Psoas muscle (tissue), 8 donors: Measurements from ENCODE around the gene MROH8. TPM values are rescaled to one million over a fixed set of nuclear protein-coding genes. Genes with fewer than 3 reads are reported as not detected.

Experiments used
- ATAC-seq, 4 donors: fragments of 200-7000 bp; cut with Tn5 transposase; one replicate each; pipeline ENCODE4 v1.9.1; 2020; ENCODE audit warnings: moderate library complexity in 3 of 4, mild to moderate bottlenecking in 2 of 4
- DNase-seq, 2 donors: peaks; one replicate each; pipeline ENCODE4 v3.0.0-alpha.2; 2020
- H3K27ac ChIP-seq: fragments of 200-600 bp; one replicate; pipeline ENCODE4 v1.8.0; 2022
- H3K27me3 ChIP-seq, 3 donors: fragments of 200-600 bp in 1 of 3; one replicate each; pipeline versions ENCODE4 v1.6.1 to v1.8.0; 2013 to 2022; ENCODE audit warnings: low read length in 2 of 3, mild to moderate bottlenecking in 2 of 3, moderate library complexity in 1 of 3; ENCODE audit not compliant: insufficient read depth in 3 of 3
- H3K36me3 ChIP-seq, 2 donors: fragments of 200-600 bp in 1 of 2; one replicate each; pipeline versions ENCODE4 v1.6.1 to v1.8.0; 2013 to 2022; ENCODE audit warnings: low read depth in 1 of 2, mild to moderate bottlenecking in 1 of 2, moderate library complexity in 1 of 2; ENCODE audit not compliant: insufficient read depth in 1 of 2
- H3K4me1 ChIP-seq: fragments of 200-600 bp; one replicate; pipeline ENCODE4 v1.8.0; 2022
- H3K4me3 ChIP-seq: fragments of 200-600 bp; one replicate; pipeline ENCODE4 v1.8.0; 2022; ENCODE audit warnings: mild to moderate bottlenecking
- H3K9me3 ChIP-seq: fragments of 200-600 bp; one replicate; pipeline ENCODE4 v1.8.0; 2022
- WGBS, 3 donors: extraction: QIAGEN DNeasy Blood & Tissue Kit; methylation state at CpG; one replicate each; pipeline versions ENCODE4 v1.1.6 to v1.1.7; 2013; 5-methylcytosine and 5-hydroxymethylcytosine counted together
- intact Hi-C, 2 donors: fragments of 100-400 bp; cut with DNase I; formaldehyde crosslinking; loops; one replicate each; pipeline versions ENCODE4 v1.11.0 to v1.14.2; 2022
- polyA plus RNA-seq, 3 donors: library from polyadenylated mRNA; stranded (reverse); fragments of 200-250 nt; gene quantifications; one replicate each; pipeline ENCODE4 v1.2.3, GENCODE V29; 2013
- total RNA-seq, 4 donors: library from RNA; stranded (reverse); fragmentation: NEBNext Ultra II Directional in 2 of 4; extraction: Animal tissue kit (Norgen Biotek cat#: 25700) in 2 of 4; gene quantifications; one replicate each; pipeline versions ENCODE4 v1.2.1 to v1.2.4, GENCODE V29; 2021 to 2023
- TF ChIP-seq, protein P1 (sequence below): fragments of 200-600 bp; IDR thresholded peaks from one replicate; pipeline ENCODE4 v1.8.0; 2022; ENCODE audit warnings: antibody characterized with exemption
- donor health status: healthy with polysubstance abuse.
- donor health status: DM: no; HTN: no; CAD: no; lungs with moderate emphysema.
- donor health status: Bipolar disorder and iron deficiency.
- donor health status: healthy.
- donor health status: DM: yes; HTN: yes; CAD: no.
- donor health status: DM: no; HTN: no; CAD: no.
- donor health status: DM: no; HTN: no; CAD: no.
- donor health status: DM: yes; HTN: yes; CAD: no.

Gene MROH8
- total and polyA plus RNA-seq, 7 donors: 0.99 to 5.5 (median 4.1) TPM

DNA sequence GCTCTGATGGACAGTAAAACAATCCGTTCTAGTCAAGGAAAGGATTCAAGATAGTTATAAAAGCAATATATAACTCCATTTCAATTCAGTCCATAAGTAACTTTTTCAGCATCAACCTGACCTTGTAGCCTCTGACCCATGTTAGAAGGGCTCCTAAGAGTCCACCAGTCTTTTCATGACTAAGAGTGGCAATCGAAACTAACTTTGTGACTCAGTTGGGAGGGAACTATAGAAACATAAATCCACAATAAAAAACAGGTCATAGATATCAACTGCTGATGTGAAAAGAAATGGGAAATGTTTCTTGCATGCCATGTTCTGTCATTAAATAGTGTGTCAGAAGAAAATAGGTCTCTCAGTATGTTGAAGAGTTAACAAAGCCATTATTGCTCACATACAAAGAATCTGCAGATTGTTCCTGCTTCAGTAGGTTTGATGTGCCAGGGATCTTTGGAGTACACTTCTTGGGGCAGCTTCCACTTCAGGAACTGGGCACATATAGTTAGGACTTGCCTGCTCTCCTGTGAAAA, 67.4 kb downstream of the MROH8 start:
- Histone ChIP-seq H3K9me3 (no peaks in the 10 kb centered on the region), H3K36me3 (peaks cover 0 to 10% of the 10 kb centered on the region in 2 donors), H3K27me3 (no peaks in the 10 kb centered on the region), H3K4me1 (no peaks in the 10 kb centered on the region), H3K27ac (no peak overlapping the region), H3K4me3 (no peak overlapping the region)
- DNase-seq (no peak), ATAC-seq (no peak)
- intact Hi-C loops: no loop called here
- WGBS, 3 donors: 92 to 93% (median 92%) methylated on average over 2 of the region's 2 CpGs
- TF ChIP-seq, protein P1, sequence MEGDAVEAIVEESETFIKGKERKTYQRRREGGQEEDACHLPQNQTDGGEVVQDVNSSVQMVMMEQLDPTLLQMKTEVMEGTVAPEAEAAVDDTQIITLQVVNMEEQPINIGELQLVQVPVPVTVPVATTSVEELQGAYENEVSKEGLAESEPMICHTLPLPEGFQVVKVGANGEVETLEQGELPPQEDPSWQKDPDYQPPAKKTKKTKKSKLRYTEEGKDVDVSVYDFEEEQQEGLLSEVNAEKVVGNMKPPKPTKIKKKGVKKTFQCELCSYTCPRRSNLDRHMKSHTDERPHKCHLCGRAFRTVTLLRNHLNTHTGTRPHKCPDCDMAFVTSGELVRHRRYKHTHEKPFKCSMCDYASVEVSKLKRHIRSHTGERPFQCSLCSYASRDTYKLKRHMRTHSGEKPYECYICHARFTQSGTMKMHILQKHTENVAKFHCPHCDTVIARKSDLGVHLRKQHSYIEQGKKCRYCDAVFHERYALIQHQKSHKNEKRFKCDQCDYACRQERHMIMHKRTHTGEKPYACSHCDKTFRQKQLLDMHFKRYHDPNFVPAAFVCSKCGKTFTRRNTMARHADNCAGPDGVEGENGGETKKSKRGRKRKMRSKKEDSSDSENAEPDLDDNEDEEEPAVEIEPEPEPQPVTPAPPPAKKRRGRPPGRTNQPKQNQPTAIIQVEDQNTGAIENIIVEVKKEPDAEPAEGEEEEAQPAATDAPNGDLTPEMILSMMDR: no peak

DNA sequence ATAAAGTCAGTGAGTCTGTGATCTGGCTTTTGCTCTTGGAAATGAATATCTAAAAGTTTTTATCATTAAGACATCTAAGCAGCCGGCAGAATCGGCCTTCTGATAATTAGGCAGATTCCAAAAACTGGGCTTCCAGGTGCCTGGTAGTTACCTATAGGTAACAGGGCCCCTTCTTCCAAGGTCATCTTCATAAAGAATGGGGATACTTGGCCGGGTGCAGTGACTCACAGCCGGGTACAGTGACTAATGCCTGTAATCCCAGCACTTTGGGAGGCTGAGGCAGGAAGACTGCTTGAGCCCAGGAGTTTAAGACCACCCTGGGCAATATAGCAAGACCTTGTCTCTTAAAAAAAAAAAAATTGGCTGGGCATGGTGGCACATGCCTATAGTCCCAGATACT, 70.7 kb downstream of the MROH8 start:
- Histone ChIP-seq H3K9me3 (no peaks in the 10 kb centered on the region), H3K27ac (no peak overlapping the region), H3K27me3 (no peaks in the 10 kb centered on the region), H3K4me3 (no peak overlapping the region), H3K4me1 (no peaks in the 10 kb centered on the region), H3K36me3 (peaks cover 0 to 10% of the 10 kb centered on the region in 2 donors)
- no peak for ATAC-seq
- intact Hi-C loops: no loop called here
- no peak for DNase-seq
- 88 to 93% (median 92%) methylated on average over 4 of the region's 4 CpGs for WGBS, 3 donors
- TF ChIP-seq, protein P1: no peak

DNA sequence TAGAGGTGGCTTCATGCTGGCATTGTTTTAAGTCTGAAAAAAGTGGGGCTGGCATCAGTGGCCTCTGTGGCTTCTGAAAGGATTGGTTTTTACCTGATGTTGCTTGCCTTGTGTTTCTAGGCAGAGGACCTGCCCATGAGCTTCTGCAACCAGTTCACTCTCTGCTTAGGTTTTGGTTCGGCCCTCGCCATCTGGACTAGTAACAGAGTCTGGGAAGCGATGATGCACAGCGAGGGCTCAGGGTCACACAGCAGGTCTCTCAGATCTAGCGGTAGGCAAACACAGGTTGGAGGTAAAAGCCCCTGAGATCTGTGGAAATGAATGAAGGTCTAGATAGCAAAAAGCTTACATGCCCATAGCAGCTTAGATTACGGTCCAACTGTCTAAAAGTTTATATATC, 76.8 kb downstream of the MROH8 start:
- no peak overlapping the region for H3K4me3 ChIP-seq
- H3K9me3 ChIP-seq: no peaks in the 10 kb centered on the region
- no peaks in the 10 kb centered on the region for H3K27me3 ChIP-seq
- DNase-seq (no peak), ATAC-seq (no peak)
- intact Hi-C loops: no loop called here
- H3K4me1 ChIP-seq: no peaks in the 10 kb centered on the region
- no peaks in the 10 kb centered on the region for H3K36me3 ChIP-seq
- no peak overlapping the region for H3K27ac ChIP-seq
- TF ChIP-seq, protein P1: no peak
- WGBS, 3 donors: 92 to 96% (median 93%) methylated on average over 6 of the region's 6 CpGs

DNA sequence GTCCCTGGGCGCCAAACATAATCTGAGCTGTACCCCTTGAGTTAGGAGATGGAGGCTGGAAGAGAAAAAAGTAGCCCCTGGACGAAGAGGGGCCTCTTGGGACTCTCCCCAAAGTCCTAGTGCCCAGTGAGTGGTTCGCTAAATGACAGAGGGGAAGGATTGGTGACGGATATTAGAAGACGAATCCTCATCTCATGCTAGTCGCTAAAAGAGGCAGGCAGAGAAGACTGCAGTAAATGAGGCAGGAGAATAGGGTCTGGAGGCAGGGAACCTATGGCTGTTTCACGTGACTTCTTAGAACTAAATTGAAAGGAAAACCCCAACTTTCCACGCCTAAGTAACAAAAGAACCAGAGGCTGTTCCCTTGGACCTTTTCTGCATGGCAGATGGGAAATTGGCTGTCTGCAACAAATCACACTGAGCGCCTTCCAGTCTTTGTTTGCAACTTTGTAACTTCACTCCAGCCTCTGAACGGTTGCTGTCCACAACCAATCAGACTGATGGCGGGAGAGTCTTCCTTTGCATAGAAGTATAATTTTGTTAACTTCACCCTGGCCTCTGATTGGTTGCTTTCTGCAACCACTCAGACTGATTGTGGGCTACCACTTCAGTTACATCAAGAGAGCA, 82.8 kb downstream of the MROH8 start:
- peak overlapping the region; percentile 81 for H3K27ac ChIP-seq
- no peak for ATAC-seq
- WGBS, 3 donors: 51 to 64% (median 56%) methylated on average over 11 of the region's 11 CpGs
- H3K36me3 ChIP-seq: no peaks in the 10 kb centered on the region
- H3K4me3 ChIP-seq: peak overlapping the region; percentile 83
- peaks cover 11% of the 10 kb centered on the region for H3K4me1 ChIP-seq
- no peaks in the 10 kb centered on the region for H3K27me3 ChIP-seq
- DNase-seq: no peak
- no peaks in the 10 kb centered on the region for H3K9me3 ChIP-seq
- intact Hi-C loops: loop anchor here in 1 of 2 donors (10.0 kb wide), 1 partner anchor 428 kb away; the partner anchor contains the start of genes BLCAP and NNAT
- TF ChIP-seq, protein P1: no peak
